Measurements from ENCODE around the gene GATAD1. TPM values are rescaled to one million over a fixed set of nuclear protein-coding genes. Genes with fewer than 3 reads are reported as not detected.
"Not testable (repeated sequence)": the region's sequence is repeated elsewhere in the genome, so short reads cannot be mapped to it uniquely, and the experiment has no call there.

The GATAD1 gene
- total RNA-seq, 1 donor from 2014 or later = 53.6 TPM

GRCh38 chr7:92466682-92467081 is 19.4 kb downstream of the GATAD1 start:
- no peak for DNase-seq (ENCODE audit: low spot score in 2 of 2, unreplicated experiment in 2 of 2)
- no peak for TF ChIP-seq CTCF (IDR thresholded peaks at IDR 0.05; ENCODE audit: unreplicated experiment)
- peaks cover 27% of the 10 kb centered on the region for H3K9me3 Mint-ChIP-seq
- no peak overlapping the region for H3K4me3 Mint-ChIP-seq
- H3K27me3 Mint-ChIP-seq (ENCODE audit: low read depth) = no peaks in the 10 kb centered on the region
- H3K4me1 Mint-ChIP-seq = peaks cover 13% of the 10 kb centered on the region
- peaks cover 22% of the 10 kb centered on the region for H3K36me3 Mint-ChIP-seq
- peak overlapping the region; percentile 34 for H3K27ac Mint-ChIP-seq

GRCh38 chr7:92468589-92468988 is 21.3 kb downstream of the GATAD1 start:
- Mint-ChIP-seq H3K9me3 (peaks cover 27% of the 10 kb centered on the region), H3K4me1 (peaks cover 13% of the 10 kb centered on the region), H3K36me3 (peaks cover 23% of the 10 kb centered on the region)
- H3K4me3 Mint-ChIP-seq; H3K27ac Mint-ChIP-seq; DNase-seq (ENCODE audit: low spot score in 2 of 2, unreplicated experiment in 2 of 2); H3K27me3 Mint-ChIP-seq (ENCODE audit: low read depth): not testable (repeated sequence)

GRCh38 chr7:92473989-92474388 is 26.7 kb downstream of the GATAD1 start:
- not testable (repeated sequence) for H3K27me3 Mint-ChIP-seq (ENCODE audit: low read depth); DNase-seq (ENCODE audit: low spot score in 2 of 2, unreplicated experiment in 2 of 2); H3K4me1 Mint-ChIP-seq; H3K4me3 Mint-ChIP-seq
- Mint-ChIP-seq H3K36me3 (peaks cover 18% of the 10 kb centered on the region), H3K9me3 (peaks cover 15% of the 10 kb centered on the region), H3K27ac (peak overlapping the region; percentile 4)

GRCh38 chr7:92475261-92475770 is 28.0 kb downstream of the GATAD1 start:
- H3K4me1 Mint-ChIP-seq; H3K36me3 Mint-ChIP-seq; H3K9me3 Mint-ChIP-seq; DNase-seq (ENCODE audit: low spot score in 2 of 2, unreplicated experiment in 2 of 2); H3K27me3 Mint-ChIP-seq (ENCODE audit: low read depth); H3K4me3 Mint-ChIP-seq; H3K27ac Mint-ChIP-seq: not testable (repeated sequence)

GRCh38 chr7:92475851-92476590 is 28.7 kb downstream of the GATAD1 start:
- not testable (repeated sequence) for H3K36me3 Mint-ChIP-seq; H3K27me3 Mint-ChIP-seq (ENCODE audit: low read depth); H3K27ac Mint-ChIP-seq; H3K4me1 Mint-ChIP-seq; H3K4me3 Mint-ChIP-seq; H3K9me3 Mint-ChIP-seq; DNase-seq (ENCODE audit: low spot score in 2 of 2, unreplicated experiment in 2 of 2)

GRCh38 chr7:92477681-92478080 is 30.4 kb downstream of the GATAD1 start, which contains the start of gene ERVW-1:
TSS of gene ERVW-1 (minus strand) at chr7:92477946. CDS start at chr7:92470381, 7,565 bp downstream.
- not testable (repeated sequence) for H3K36me3 Mint-ChIP-seq; DNase-seq (ENCODE audit: low spot score in 2 of 2, unreplicated experiment in 2 of 2); H3K27ac Mint-ChIP-seq; H3K27me3 Mint-ChIP-seq (ENCODE audit: low read depth); H3K4me1 Mint-ChIP-seq; H3K9me3 Mint-ChIP-seq; H3K4me3 Mint-ChIP-seq

GRCh38 chr7:92478095-92478494 is 30.8 kb downstream of the GATAD1 start:
- H3K4me1 Mint-ChIP-seq = peaks cover 6% of the 10 kb centered on the region

More at GRCh38 chr7:92478095-92478494, 30.8 kb downstream of the GATAD1 start:
- DNase-seq (ENCODE audit: low spot score in 2 of 2, unreplicated experiment in 2 of 2) = no peak
- Mint-ChIP-seq H3K4me3 (no peak overlapping the region), H3K9me3 (no peaks in the 10 kb centered on the region), H3K27me3 (ENCODE audit: low read depth) (no peaks in the 10 kb centered on the region), H3K27ac (no peak overlapping the region), H3K36me3 (no peaks in the 10 kb centered on the region)
- TF ChIP-seq CTCF (IDR thresholded peaks at IDR 0.05; ENCODE audit: unreplicated experiment) = no peak
